HG03066 (cell line): ENCODE results near the gene N4BP2.

Experiments
- ATAC-seq: cut with Tn5 transposase; IDR thresholded peaks from one replicate; pipeline ENCODE4 v1.9.1; 2021; ENCODE audit warnings: low read depth; ENCODE audit not compliant: unreplicated experiment

Gene N4BP2

DNA sequence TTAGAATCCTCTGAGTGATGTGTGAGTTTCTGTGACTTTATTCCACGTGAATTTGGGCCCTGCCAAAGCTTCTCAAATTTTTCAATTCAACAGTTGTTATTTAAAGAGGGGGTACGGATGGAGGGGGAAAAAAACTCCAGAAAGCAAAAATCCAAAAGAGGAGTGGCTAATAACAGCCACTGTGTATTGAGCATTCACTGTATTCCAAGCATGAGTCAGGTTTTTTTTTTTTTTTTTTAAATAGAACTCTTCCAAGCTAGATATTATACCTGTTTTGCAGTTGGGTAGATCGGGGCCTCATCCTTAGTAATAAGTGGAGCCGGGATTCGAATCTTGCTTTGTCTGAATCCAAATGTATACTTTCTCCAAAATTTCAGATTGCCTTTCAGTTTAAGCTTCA is 133.8 kb downstream of the N4BP2 start:
- ATAC-seq: no peak

- no peak for ATAC-seq
These were observed 134.5 kb downstream of the N4BP2 start for GRCh38 chr4:40190880-40191815.

- peak; percentile 31 for ATAC-seq
These were observed 135.7 kb downstream of the N4BP2 start for GRCh38 chr4:40192114-40193015.

DNA sequence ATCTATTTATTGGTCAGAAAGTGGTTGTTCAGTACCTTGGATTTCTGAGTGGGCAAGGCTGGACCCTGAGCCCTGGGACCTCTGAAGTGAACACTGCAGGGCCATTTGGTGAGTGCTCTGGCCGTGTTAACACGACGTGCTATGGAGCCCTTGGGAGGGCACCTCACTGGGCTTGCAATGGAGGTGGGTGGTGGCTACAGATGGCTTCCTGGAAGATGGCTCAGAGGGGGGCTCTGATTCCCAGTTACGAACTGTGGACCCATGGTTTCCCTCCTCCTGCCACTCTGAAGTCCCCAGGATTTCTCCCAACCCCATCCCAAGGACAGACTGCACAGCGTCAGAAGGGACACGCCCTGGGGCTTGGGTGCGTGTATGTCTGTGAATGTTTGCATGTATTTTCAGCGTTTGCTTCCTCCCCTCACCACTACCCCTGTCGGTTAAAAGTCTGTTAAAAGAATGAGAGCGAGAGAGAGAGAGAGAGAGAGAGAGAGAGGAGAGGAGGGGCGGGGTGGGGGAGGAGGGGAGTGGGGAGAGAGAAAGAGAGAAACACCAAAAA is 136.4 kb downstream of the N4BP2 start:
- peak; percentile 29 for ATAC-seq

DNA sequence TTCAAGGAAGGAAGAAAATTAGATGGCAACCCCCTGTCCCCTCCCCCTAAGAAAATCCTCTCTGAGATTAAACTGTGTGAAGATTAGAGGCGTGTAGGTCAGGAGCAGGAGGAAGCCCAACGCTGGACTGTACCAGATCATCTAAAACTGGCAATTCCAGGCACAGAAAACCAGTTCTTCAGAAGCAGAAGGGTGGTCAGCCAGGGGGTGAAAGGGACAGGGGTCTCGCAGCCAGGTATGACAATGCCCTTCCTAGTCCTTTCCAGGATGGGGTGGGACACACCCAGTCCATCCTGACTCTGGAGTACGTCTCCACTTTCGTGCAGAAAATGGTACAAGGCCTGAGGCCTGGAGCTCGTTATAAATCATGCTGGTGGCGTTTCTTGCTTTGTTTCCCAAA is 136.9 kb downstream of the N4BP2 start:
- no peak for ATAC-seq

- no peak for ATAC-seq
These were observed 138.0 kb downstream of the N4BP2 start for GRCh38 chr4:40194602-40195161.

DNA sequence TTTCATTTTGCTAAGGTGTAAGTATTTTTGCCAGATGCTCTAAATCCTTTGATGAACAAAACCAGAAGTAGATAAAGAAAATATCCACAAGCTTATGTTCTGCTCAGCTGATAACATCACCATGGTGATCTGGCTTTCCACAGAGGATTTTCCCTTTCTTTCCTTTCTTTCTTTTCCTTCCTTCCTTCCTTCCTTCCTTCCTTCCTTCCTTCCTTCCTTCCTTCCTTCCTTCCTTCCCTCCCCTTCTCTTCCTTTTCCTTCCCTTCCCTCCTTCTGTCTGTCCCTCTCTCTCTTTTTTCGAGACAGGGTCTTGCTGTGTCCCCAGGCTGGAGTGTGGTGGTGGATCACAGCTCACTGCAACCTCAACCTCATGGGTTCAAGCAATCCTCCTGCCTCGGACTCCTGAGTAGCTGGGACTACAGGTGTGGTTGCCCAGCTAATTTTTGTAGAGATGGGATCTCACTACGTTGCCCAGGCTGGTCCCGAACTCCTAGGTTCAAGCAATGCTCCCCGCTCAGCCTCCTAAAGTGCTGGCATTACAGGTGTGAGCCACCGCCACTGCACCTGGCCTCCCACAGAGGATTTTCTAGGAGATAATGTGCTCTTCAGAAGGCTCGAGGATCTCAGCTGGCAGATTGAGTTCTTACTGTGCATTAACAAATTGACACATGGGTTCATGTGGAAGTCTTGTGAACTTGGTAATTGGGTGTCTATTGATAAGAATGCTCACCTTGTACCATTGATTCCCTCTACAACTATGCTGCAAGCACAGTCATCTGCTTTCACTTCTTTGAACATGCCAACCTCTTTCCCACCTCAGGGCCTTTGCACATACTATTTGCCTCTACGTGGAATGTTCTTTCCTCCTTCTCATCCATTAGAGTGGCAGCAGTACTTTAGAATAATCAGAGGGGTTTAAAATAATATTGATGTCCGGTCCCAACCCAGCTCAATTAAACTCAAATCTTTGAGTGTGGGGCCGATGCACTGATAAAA is 138.8 kb downstream of the N4BP2 start:
- ATAC-seq: no peak

- ATAC-seq: no peak
These were observed 139.6 kb downstream of the N4BP2 start for GRCh38 chr4:40196272-40196671.

DNA sequence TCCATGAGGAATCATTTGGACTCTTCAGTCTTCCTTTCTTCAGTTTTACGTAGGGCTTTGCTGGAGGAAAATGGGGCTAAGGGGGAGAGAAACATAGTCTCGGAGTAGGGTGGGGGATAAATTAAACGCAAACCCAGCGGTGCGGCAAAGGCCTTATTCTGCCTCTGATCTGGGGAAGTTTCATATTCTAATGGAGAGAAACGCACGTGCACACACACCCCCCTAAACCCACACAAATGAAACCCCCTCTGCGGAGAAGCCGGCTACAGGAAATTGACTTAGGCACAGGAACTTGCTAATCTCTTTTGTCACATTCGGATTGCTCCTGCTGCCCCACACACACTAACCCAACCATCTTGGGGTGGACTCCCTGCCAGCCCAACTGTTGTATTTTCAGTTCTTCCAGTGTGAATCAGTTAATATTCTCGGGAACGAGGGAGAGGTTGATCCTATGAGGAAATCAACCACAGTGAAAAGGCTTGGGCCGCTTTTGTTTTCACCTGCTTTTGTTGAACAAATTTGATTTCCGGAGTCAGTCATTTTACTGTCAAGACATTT is 140.2 kb downstream of the N4BP2 start, which contains the start of gene RHOH:
Gene RHOH (plus strand): TSS at position 308 of the 558 bp plus-strand sequence. CDS start 46,356 bp downstream, outside the sequence.
- ATAC-seq: no peak

GRCh38 chr4:40197879-40198689 is 141.4 kb downstream of the N4BP2 start:
- ATAC-seq: no peak

GRCh38 chr4:40199179-40199670 is 142.6 kb downstream of the N4BP2 start:
- no peak for ATAC-seq

DNA sequence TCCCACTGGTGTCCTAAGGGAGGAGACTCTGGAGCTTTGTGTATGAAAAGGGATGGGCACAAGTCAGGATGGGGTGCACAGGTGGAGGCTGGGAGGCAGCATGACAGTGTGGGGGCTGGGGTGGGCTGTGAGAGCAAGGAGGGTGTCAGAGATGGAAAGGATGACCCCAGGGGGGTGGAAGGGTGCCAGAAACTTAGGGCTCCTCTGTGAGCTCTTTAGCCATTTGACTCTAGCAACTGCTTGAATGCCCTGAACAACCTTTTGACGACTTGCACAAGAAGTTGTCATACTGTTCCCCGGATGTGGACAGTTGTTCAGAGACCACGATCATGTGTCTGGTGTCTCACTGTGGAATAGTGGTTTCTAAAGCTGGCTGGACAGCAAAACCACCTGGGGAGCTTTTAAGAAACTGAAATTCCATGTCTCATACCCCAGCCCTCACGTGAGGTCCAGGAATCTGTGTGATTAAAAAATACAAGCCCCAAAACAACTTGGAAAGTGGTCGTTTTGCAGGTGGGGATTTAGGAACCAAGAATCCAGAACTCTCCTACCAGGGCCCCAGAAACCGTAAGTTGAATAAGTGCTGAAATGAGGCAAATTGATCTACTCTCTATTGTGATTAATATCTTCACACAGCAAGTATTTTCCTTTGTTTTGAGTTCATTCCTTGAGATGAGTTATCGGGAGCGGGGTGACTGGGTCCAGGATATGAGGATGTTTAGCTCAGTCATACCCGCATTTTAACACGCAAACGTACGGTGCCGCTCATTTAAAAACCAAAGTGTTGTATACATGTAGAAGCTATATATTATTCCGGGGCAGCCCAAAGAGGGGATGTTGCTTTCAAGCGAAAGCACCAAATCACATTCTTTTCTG is 143.6 kb downstream of the N4BP2 start:
- ATAC-seq: peak; percentile 50

GRCh38 chr4:40200875-40201801 is 144.5 kb downstream of the N4BP2 start:
- ATAC-seq: no peak

DNA sequence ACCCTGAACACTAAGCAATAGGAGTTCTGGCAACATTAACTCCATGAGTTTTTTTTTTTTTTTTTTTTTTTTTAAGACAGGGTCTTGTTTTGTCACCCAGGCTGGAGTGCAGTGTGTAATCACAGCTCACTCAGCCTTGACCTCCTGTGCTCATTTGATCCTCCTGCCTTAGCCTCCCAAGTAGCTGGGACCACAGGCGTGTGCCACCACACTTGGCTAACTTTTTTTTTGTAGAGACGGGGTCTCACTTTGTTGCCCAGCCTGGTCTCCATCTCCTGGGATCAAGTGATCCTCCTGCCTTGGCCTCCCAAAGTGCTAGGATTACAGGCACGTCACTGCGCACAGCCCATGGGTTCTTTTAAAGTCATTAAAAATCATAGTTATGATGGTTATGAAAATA is 145.2 kb downstream of the N4BP2 start:
- no peak for ATAC-seq

DNA sequence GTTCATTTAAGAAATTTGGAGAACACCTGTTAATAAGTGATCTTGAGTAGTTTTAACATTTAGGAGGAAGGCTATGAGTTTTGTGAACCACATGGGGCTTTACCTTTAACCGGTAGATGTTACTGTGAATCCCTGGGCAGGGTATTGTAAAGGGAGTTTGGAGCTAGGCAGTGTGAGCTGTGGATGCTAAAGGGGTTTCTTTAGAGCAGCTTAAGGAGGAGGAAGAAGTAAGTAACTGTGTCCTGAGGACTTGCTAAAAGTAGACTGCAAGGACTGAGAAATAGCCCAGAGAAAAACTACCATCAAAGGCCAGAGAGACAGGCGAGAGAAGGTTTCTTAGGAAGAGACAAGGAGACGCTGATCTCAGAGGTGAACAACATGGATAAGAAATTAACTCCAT is 145.8 kb downstream of the N4BP2 start:
- no peak for ATAC-seq
